IMR-90 (cell line): ENCODE results near the gene DIAPH1. TPM values are rescaled to one million over a fixed set of nuclear protein-coding genes. Genes with fewer than 3 reads are reported as not detected.

Source experiments
- ATAC-seq: fragments of 200-7000 bp; cut with Tn5 transposase; 2 replicates; pipeline ENCODE4 v1.9.1; 2020; ENCODE audit warnings: low read depth, mild to moderate bottlenecking, moderate library complexity
- BruUV-seq: library from RNA; stranded (reverse); fragments of 400-500 nt; replicated peaks from 2 replicates; lab custom pipeline; 2021; lab: Mats Ljungman, UMichigan
- CTCF ChIA-PET: fragments of 300-600 bp; formaldehyde crosslinking; extraction: SDS; loops from one replicate; lab custom pipeline; 2021; ENCODE audit warnings: antibody characterized with exemption; lab: Yijun Ruan, JAX
- POLR2A ChIA-PET: fragments of 300-600 bp; sonication (Branson Sonifier 250); formaldehyde crosslinking; loops from one replicate; lab custom pipeline; 2022; ENCODE audit warnings: antibody characterized with exemption; ENCODE audit not compliant: unreplicated experiment; lab: Charles Lee
- DNase-seq: peaks from one replicate; pipeline ENCODE4 v3.0.0; 2013
- H2AFZ ChIP-seq: replicated peaks from 2 replicates; pipeline ENCODE3; 2013; ENCODE audit warnings: low read length, mild to moderate bottlenecking; ENCODE audit not compliant: poor library complexity
- H2AK5ac ChIP-seq: 2 replicates; pipeline ENCODE4 v1.6.1; 2013; ENCODE audit warnings: low read depth, low read length, inconsistent platforms
- H2AK9ac ChIP-seq: replicated peaks from 2 replicates; pipeline ENCODE3; 2013; ENCODE audit warnings: mild to moderate bottlenecking, low read depth, low read length, moderate library complexity; ENCODE audit not compliant: poor library complexity
- H2BK120ac ChIP-seq: 2 replicates; pipeline ENCODE4 v1.6.1; 2013; ENCODE audit warnings: low read depth, low read length, inconsistent platforms
- H2BK15ac ChIP-seq: 3 replicates; pipeline ENCODE4 v1.6.1; 2013; ENCODE audit warnings: low read depth, low read length, inconsistent platforms
- H2BK20ac ChIP-seq: 2 replicates; pipeline ENCODE4 v1.6.1; 2013; ENCODE audit warnings: low read depth, mild to moderate bottlenecking, inconsistent platforms, low read length, moderate library complexity
- H2BK5ac ChIP-seq: 2 replicates; pipeline ENCODE4 v1.6.1; 2013; ENCODE audit warnings: mild to moderate bottlenecking, low read depth, low read length, inconsistent platforms; ENCODE audit not compliant: poor library complexity, severe bottlenecking
- H3K14ac ChIP-seq: replicated peaks from 2 replicates; pipeline ENCODE4 v1.6.1; 2013; ENCODE audit warnings: low read depth, low read length, inconsistent platforms
- H3K18ac ChIP-seq: 2 replicates; pipeline ENCODE4 v1.6.1; 2013; ENCODE audit warnings: low read depth, low read length, control low read depth
- H3K23ac ChIP-seq: 2 replicates; pipeline ENCODE4 v1.6.1; 2013; ENCODE audit warnings: low read depth, low read length, inconsistent platforms
- H3K27ac ChIP-seq: 2 replicates; pipeline ENCODE4 v1.5.1; 2013; ENCODE audit warnings: mild to moderate bottlenecking, control low read depth, low read length; ENCODE audit not compliant: insufficient read depth
- H3K27me3 ChIP-seq: 2 replicates; pipeline ENCODE4 v1.6.1; 2013; ENCODE audit warnings: low read length; ENCODE audit not compliant: control insufficient read depth, insufficient read depth
- H3K36me3 ChIP-seq: 2 replicates; pipeline ENCODE4 v1.6.1; 2013; ENCODE audit warnings: low read length, mixed read lengths; ENCODE audit not compliant: control insufficient read depth, insufficient read depth
- H3K4ac ChIP-seq: 2 replicates; pipeline ENCODE4 v1.6.1; 2013; ENCODE audit warnings: low read depth, low read length, inconsistent platforms
- H3K4me1 ChIP-seq: 2 replicates; pipeline ENCODE4 v1.6.1; 2013; ENCODE audit warnings: low read length, mixed read lengths; ENCODE audit not compliant: control insufficient read depth, insufficient read depth
- H3K4me2 ChIP-seq: 2 replicates; pipeline ENCODE4 v1.6.1; 2013; ENCODE audit warnings: low read depth, mild to moderate bottlenecking, control low read depth, low read length, moderate library complexity
- H3K4me3 ChIP-seq: 2 replicates; pipeline ENCODE4 v1.5.1; 2013; ENCODE audit warnings: low read depth, mild to moderate bottlenecking, control low read depth, low read length, moderate library complexity; ENCODE audit not compliant: insufficient read depth
- H3K56ac ChIP-seq: 2 replicates; pipeline ENCODE4 v1.6.1; 2013; ENCODE audit warnings: low read length, inconsistent platforms; ENCODE audit not compliant: insufficient read depth; ENCODE audit errors: extremely low read depth
- H3K79me1 ChIP-seq, 2 experiments: 2 replicates each; pipeline ENCODE4 v1.6.1; 2013; ENCODE audit warnings: low read length in 2 of 2, inconsistent platforms in 1 of 2, low read depth in 1 of 2
- H3K9ac ChIP-seq: 2 replicates; pipeline ENCODE4 v1.6.1; 2013; ENCODE audit warnings: low read depth, low read length, control low read depth
- H3K9me1 ChIP-seq: 2 replicates; pipeline ENCODE4 v1.6.1; 2013; ENCODE audit warnings: low read length, inconsistent platforms; ENCODE audit not compliant: insufficient read depth
- H3K9me3 ChIP-seq: 2 replicates; pipeline ENCODE4 v1.6.1; 2013; ENCODE audit warnings: low read length; ENCODE audit not compliant: control insufficient read depth, insufficient read depth
- H4K20me1 ChIP-seq: 2 replicates; pipeline ENCODE4 v1.6.1; 2013; ENCODE audit warnings: low read length, inconsistent platforms; ENCODE audit not compliant: insufficient read depth
- H4K5ac ChIP-seq: 2 replicates; pipeline ENCODE4 v1.6.1; 2013; ENCODE audit warnings: mild to moderate bottlenecking, low read depth, low read length, control low read depth
- H4K8ac ChIP-seq, 2 experiments: 2 replicates each; pipeline ENCODE4 v1.6.1; 2013; ENCODE audit warnings: low read depth in 2 of 2, low read length in 2 of 2, control low read depth in 1 of 2, inconsistent platforms in 1 of 2
- H4K91ac ChIP-seq: 2 replicates; pipeline ENCODE4 v1.6.1; 2013; ENCODE audit warnings: low read depth, low read length, inconsistent platforms; ENCODE audit not compliant: insufficient read depth
- NFE2L2 ChIP-seq: fragments of 150-350 bp; IDR thresholded peaks from 2 replicates; pipeline ENCODE4 v1.6.1; 2016; ENCODE audit warnings: low read depth, mild to moderate bottlenecking, low read length
- POLR2A ChIP-seq: IDR thresholded peaks from 2 replicates; pipeline ENCODE4 v1.6.1; 2012; ENCODE audit warnings: mild to moderate bottlenecking, low read depth, low read length
- WGBS, 2 experiments: methylation state at CpG; one replicate each; pipeline versions ENCODE4 v1.1.5 to v1.1.7; 2013; ENCODE audit warnings: missing lambda C conversion rate in 2 of 2; ENCODE audit not compliant: insufficient read length in 1 of 2; ENCODE audit errors: extremely low coverage in 2 of 2; 5-methylcytosine and 5-hydroxymethylcytosine counted together
- dilution Hi-C: fragments of 300-500 bp; cut with HindIII; formaldehyde crosslinking; loops from one replicate; pipeline ENCODE4 v1.14.3; 2018; ENCODE audit warnings: low sequenced_read_pairs; ENCODE audit not compliant: unreplicated experiment
- in situ Hi-C: fragments of 300-500 bp; cut with MboI; formaldehyde crosslinking; loops from 3 replicates; pipeline ENCODE4 v1.14.3; 2019; ENCODE audit warnings: low sequenced_read_pairs, inconsistent platforms, mixed read lengths
- intact Hi-C: fragments of 100-400 bp; cut with micrococcal nuclease; formaldehyde crosslinking; loops from 2 replicates; pipeline ENCODE4 v1.10.0; 2022
- polyA plus RNA-seq, 3 experiments: library from polyadenylated mRNA; depleted of rRNA; stranded (reverse); fragments of >200 nt; gene quantifications; 2 replicates each; pipeline ENCODE4 v1.2.3, GENCODE V29; 2012; ENCODE audit warnings: low replicate concordance in 1 of 3
- total RNA-seq: library from RNA; depleted of rRNA; stranded (reverse); fragments of >200 nt; gene quantifications from 2 replicates; pipeline ENCODE4 v1.2.3, GENCODE V29; 2012

Gene DIAPH1
- total and polyA plus RNA-seq, 2 of the 4 experiments (the other 2 are of a cell fraction) = 12.0 to 37.4 TPM

GRCh38 chr5:141487131-141487530 is 131.7 kb downstream of the DIAPH1 start:
- intact Hi-C loops = no loop called here
- Histone ChIP-seq H2AK5ac (no peak overlapping the region), H3K36me3 (peaks cover 49% of the 10 kb centered on the region), H2AK9ac (peak overlapping the region; percentile 38), H4K8ac (no peak overlapping the region), H2BK20ac (no peak overlapping the region), H3K9ac (no peak overlapping the region), H3K4me3 (no peak overlapping the region), H3K79me1 (peaks cover 31 to 85% of the 10 kb centered on the region in 2 experiments), H3K4ac (no peak overlapping the region), H3K56ac (no peak overlapping the region), H4K20me1 (peaks cover 64% of the 10 kb centered on the region), H3K23ac (no peak overlapping the region), H3K18ac (no peak overlapping the region), H3K14ac (no peak overlapping the region), H2BK15ac (no peak overlapping the region), H3K27ac (no peak overlapping the region), H2BK5ac (no peak overlapping the region), H3K4me1 (peaks cover 19% of the 10 kb centered on the region), H2AFZ (no peak overlapping the region), H3K27me3 (no peaks in the 10 kb centered on the region), H4K91ac (no peak overlapping the region), H3K9me1 (peaks cover 29% of the 10 kb centered on the region), H3K4me2 (no peak overlapping the region), H3K9me3 (no peaks in the 10 kb centered on the region; the same call in 1 of the 2 replicates), H2BK120ac (no peak overlapping the region), H4K5ac (no peak overlapping the region)
- ATAC-seq (no peak), DNase-seq (no peak)
- ChIA-PET POLR2A (interaction anchor here (0.6 kb wide), 2 partner anchors 14 to 31 kb away, joined by 3 to 8 read pairs; no protein-coding TSS in a partner anchor), CTCF (interaction anchor here (0.7 to 0.9 kb wide), 2 partner anchors 38 to 71 kb away, joined by 3 to 4 read pairs; no protein-coding TSS in a partner anchor)
- in situ Hi-C loops = no loop called here
- WGBS, 2 experiments = 100% methylated on average over 2 of the region's 7 CpGs; no CpG with 5 or more reads in 1 of the 2 experiments
- TF ChIP-seq POLR2A (no peak), NFE2L2 (no peak)
- dilution Hi-C loops = no loop called here
- no TSS peak for BruUV-seq
